Measurements from ENCODE around the gene GPR17. TPM values are rescaled to one million over a fixed set of nuclear protein-coding genes. Genes with fewer than 3 reads are reported as not detected.

Gene GPR17
- total RNA-seq, 1 experiment from 2014 or later: 1.0 TPM

DNA sequence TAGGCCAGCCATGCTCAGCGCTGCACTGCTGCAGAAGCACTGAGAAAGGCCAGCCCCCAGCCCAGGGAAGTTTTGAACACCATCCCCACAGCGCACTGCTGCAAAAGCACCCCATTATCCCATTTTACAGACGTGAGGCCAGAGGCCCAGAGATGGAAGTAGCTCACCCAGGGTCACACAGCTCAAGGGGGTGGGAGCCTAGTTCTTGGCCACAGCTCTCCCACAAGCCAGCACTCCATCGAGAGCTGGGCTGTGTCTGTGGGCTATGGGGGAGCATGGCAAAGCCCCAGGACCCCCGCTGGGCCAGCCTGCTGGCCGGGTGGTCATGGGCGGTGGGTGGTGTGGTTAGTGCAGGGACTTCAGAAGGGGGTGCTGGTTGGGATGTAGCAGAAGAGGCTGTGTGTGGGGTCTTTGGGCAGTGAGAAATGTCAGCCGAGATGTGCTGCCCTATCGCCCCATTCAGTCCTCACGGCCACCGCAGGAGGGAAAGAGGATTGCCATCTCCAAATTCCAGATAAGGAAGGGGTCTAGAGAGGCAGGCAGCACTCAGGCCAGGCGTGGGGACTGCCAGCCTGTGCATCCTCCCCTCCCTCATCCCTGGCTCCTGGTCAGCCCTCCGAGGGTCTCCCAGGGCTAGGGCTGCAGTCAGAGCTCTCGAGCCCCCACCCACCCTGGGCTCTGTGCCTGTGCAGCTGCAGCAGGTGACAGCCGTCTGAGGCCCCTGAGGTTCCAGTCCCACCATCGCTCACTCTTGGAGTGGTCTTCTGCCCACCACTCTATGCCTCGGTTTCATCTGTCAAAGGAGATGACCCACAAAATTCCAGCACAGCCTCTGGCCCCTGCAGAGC is 17.0 kb upstream of the GPR17 start:
- no TSS peak for BruUV-seq (replicated peaks)

DNA sequence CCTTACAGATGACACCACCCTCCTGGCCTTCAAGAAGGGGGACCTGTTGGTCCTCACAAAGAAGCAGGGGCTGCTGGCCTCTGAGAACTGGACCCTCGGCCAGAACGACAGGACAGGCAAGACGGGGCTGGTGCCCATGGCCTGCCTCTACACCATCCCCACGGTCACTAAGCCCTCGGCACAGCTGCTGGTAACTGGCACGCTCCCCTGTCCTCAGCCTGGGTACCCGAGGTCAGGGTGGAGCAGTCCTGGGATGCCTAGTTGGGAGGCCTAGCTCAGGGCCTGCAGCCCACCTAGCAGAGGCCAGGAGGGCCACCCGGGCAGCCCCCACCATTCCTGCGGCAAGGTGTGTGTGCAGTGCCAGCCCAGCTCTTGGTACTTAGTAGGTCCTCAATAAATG is 16.3 kb upstream of the GPR17 start:
- Histone ChIP-seq H3K27ac (ENCODE audit: low read length) (no peak overlapping the region), H3K4me1 (ENCODE audit: insufficient read depth, low read length) (peaks cover 8% of the 10 kb centered on the region; the same call in 1 of the 2 replicates), H2AFZ (ENCODE audit: low read length) (no peak overlapping the region), H3K79me2 (ENCODE audit: low read length) (peaks cover 5% of the 10 kb centered on the region; the same call in 1 of the 2 replicates), H3K4me3 (ENCODE audit: low read length) (no peak overlapping the region), H3K36me3 (ENCODE audit: low read depth, low read length) (peaks cover 4% of the 10 kb centered on the region; the same call in 1 of the 2 replicates), H3F3A (ENCODE audit: low read length, unreplicated experiment) (no peaks in the 10 kb centered on the region), H4K20me1 (ENCODE audit: low read length) (no peaks in the 10 kb centered on the region), H3K27me3 (ENCODE audit: low read length) (no peaks in the 10 kb centered on the region), H3K4me2 (ENCODE audit: low read length) (no peak overlapping the region), H3K9me3 (ENCODE audit: low read length) (no peaks in the 10 kb centered on the region), H3K9me2 (replicated peaks; ENCODE audit: low read length) (no peaks in the 10 kb centered on the region), H3K9ac (ENCODE audit: low read length) (no peak overlapping the region)
- ChIA-PET POLR2A (ENCODE audit: unreplicated experiment) (no interaction called here), CTCF (no interaction called here)
- DNase-seq (no peak), ATAC-seq (no peak)
- no TSS peak for BruUV-seq (replicated peaks)
- intact Hi-C loops (cut with micrococcal nuclease): no loop called here
- TF ChIP-seq EZH2 (IDR thresholded peaks at IDR 0.05; ENCODE audit: low read length, unreplicated experiment): no peak
- TF ChIP-seq EZH2phosphoT487 (IDR thresholded peaks at IDR 0.05; ENCODE audit: borderline replicate concordance, low read length): no peak
- TF ChIP-seq, protein P1, sequence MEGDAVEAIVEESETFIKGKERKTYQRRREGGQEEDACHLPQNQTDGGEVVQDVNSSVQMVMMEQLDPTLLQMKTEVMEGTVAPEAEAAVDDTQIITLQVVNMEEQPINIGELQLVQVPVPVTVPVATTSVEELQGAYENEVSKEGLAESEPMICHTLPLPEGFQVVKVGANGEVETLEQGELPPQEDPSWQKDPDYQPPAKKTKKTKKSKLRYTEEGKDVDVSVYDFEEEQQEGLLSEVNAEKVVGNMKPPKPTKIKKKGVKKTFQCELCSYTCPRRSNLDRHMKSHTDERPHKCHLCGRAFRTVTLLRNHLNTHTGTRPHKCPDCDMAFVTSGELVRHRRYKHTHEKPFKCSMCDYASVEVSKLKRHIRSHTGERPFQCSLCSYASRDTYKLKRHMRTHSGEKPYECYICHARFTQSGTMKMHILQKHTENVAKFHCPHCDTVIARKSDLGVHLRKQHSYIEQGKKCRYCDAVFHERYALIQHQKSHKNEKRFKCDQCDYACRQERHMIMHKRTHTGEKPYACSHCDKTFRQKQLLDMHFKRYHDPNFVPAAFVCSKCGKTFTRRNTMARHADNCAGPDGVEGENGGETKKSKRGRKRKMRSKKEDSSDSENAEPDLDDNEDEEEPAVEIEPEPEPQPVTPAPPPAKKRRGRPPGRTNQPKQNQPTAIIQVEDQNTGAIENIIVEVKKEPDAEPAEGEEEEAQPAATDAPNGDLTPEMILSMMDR (conservative IDR thresholded peaks at IDR 0.05; ENCODE audit: low read depth, low read length): no peak

More for the DNA sequence above, 17.0 kb upstream of the GPR17 start:
- no peak overlapping the region for H3K9ac ChIP-seq (ENCODE audit: low read length)
- POLR2A ChIA-PET (ENCODE audit: unreplicated experiment): no interaction called here
- DNase-seq (no peak), ATAC-seq (no peak)
- H3K36me3 ChIP-seq (ENCODE audit: low read depth, low read length): peaks cover 11% of the 10 kb centered on the region; the same call in 1 of the 2 replicates
- no peak overlapping the region for H3K27ac ChIP-seq (ENCODE audit: low read length)
- no peaks in the 10 kb centered on the region for H3F3A ChIP-seq (ENCODE audit: low read length, unreplicated experiment)
- no peaks in the 10 kb centered on the region for H3K27me3 ChIP-seq (ENCODE audit: low read length)
- CTCF ChIA-PET: no interaction called here
- intact Hi-C loops (cut with micrococcal nuclease): no loop called here
- peaks cover 14% of the 10 kb centered on the region for H3K4me1 ChIP-seq (ENCODE audit: insufficient read depth, low read length)
- H3K9me2 ChIP-seq (replicated peaks; ENCODE audit: low read length): no peaks in the 10 kb centered on the region
- H3K9me3 ChIP-seq (ENCODE audit: low read length): no peaks in the 10 kb centered on the region
- peaks cover 11% of the 10 kb centered on the region for H3K79me2 ChIP-seq (ENCODE audit: low read length)
- no peak overlapping the region for H2AFZ ChIP-seq (ENCODE audit: low read length)
- TF ChIP-seq, protein P1 (conservative IDR thresholded peaks at IDR 0.05; ENCODE audit: low read depth, low read length): no peak
- TF ChIP-seq EZH2 (IDR thresholded peaks at IDR 0.05; ENCODE audit: low read length, unreplicated experiment) (no peak), EZH2phosphoT487 (IDR thresholded peaks at IDR 0.05; ENCODE audit: borderline replicate concordance, low read length) (no peak)
- no peak overlapping the region for H3K4me3 ChIP-seq (ENCODE audit: low read length)
- no peaks in the 10 kb centered on the region for H4K20me1 ChIP-seq (ENCODE audit: low read length)
- no peak overlapping the region for H3K4me2 ChIP-seq (ENCODE audit: low read length)

Data from PC-3 (cell line).